ENCODE data around the gene ABHD17A.

The ABHD17A gene

GRCh38 chr19:1847348-1847683, 38.0 kb downstream of the ABHD17A start:
- peak overlapping the region; percentile 99 for H3K27ac ChIP-seq

GRCh38 chr19:1846517-1847204, 38.6 kb downstream of the ABHD17A start:
- TF ChIP-seq CTCF (conservative IDR thresholded peaks at IDR 0.05): no peak
- H3K27ac ChIP-seq: peak overlapping the region; percentile 99; the same call in 1 of the 2 replicates

More at GRCh38 chr19:1847348-1847683, 38.0 kb downstream of the ABHD17A start:
- TF ChIP-seq CTCF (conservative IDR thresholded peaks at IDR 0.05): no peak

GRCh38 chr19:1845642-1846041, 39.7 kb downstream of the ABHD17A start:
- H3K27ac ChIP-seq: no peak overlapping the region
- TF ChIP-seq CTCF (conservative IDR thresholded peaks at IDR 0.05): no peak

- TF ChIP-seq CTCF (conservative IDR thresholded peaks at IDR 0.05): no peak
- H3K27ac ChIP-seq: no peak overlapping the region
Measured at GRCh38 chr19:1845125-1845515, 40.2 kb downstream of the ABHD17A start.

- no peak overlapping the region for H3K27ac ChIP-seq
- no peak for TF ChIP-seq CTCF (conservative IDR thresholded peaks at IDR 0.05)
Measured at GRCh38 chr19:1844513-1845124, 40.7 kb downstream of the ABHD17A start.

GRCh38 chr19:1843646-1844394, 41.5 kb downstream of the ABHD17A start:
- no peak for TF ChIP-seq CTCF (conservative IDR thresholded peaks at IDR 0.05)

GRCh38 chr19:1843116-1843515, 42.2 kb downstream of the ABHD17A start:
- TF ChIP-seq CTCF (conservative IDR thresholded peaks at IDR 0.05): no peak
- H3K27ac ChIP-seq: no peak overlapping the region

More at GRCh38 chr19:1843646-1844394, 41.5 kb downstream of the ABHD17A start:
- no peak overlapping the region for H3K27ac ChIP-seq
